ENCODE data around the gene HMGXB3.

HMGXB3 gene

GRCh38 chr5:150065346-150065745 lies 64.8 kb downstream of the HMGXB3 start:
- H2AFZ ChIP-seq (ENCODE audit: low read depth, low read length) = no peak overlapping the region
- no peaks in the 10 kb centered on the region for H3K4me1 ChIP-seq (ENCODE audit: low read length)
- no peak overlapping the region for H3K9ac ChIP-seq (ENCODE audit: low read length)

DNA sequence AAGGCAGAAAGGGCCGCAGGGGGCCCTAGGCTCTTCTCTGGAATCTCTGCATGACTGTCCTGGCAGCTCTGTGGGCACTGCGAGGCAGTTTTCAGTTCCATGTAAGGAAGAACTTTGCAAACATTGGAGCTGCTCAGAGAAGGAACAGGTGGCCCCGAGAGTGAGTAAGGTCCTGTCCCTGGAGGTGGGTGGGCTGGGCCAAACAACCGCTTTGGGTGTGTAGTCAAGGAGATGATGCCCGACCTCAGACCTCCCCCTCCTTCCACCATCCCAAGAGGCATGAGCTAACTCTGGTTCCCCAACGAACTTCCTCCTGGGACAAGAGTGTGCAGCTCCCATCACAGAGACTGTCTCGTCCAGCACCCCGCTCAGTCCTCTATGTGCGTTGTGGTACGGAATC lies 65.3 kb downstream of the HMGXB3 start:
- H3K27ac ChIP-seq (ENCODE audit: low read length) = no peak overlapping the region
- H3K9me3 ChIP-seq (ENCODE audit: insufficient read depth, low read length) = no peaks in the 10 kb centered on the region
- H2AFZ ChIP-seq (ENCODE audit: low read depth, low read length) = no peak overlapping the region
- H3K9ac ChIP-seq (ENCODE audit: low read length) = no peak overlapping the region
- H4K20me1 ChIP-seq (ENCODE audit: insufficient read depth, low read length) = no peaks in the 10 kb centered on the region
- no peaks in the 10 kb centered on the region for H3K79me2 ChIP-seq (ENCODE audit: low read length)
- H3K4me3 ChIP-seq (ENCODE audit: low read length) = no peak overlapping the region
- TF ChIP-seq CTCF (IDR thresholded peaks at IDR 0.05; ENCODE audit: low read depth, low read length) = no peak
- TF ChIP-seq EZH2phosphoT487 (IDR thresholded peaks at IDR 0.05; ENCODE audit: low read depth) = no peak
- H3K4me2 ChIP-seq (ENCODE audit: low read length) = no peak overlapping the region
- no peaks in the 10 kb centered on the region for H3K4me1 ChIP-seq (ENCODE audit: low read length)
- H3K27me3 ChIP-seq (ENCODE audit: low read depth, low read length) = no peaks in the 10 kb centered on the region
- H3K36me3 ChIP-seq (replicated peaks; ENCODE audit: low read depth, low read length) = no peaks in the 10 kb centered on the region

More at GRCh38 chr5:150065346-150065745, 64.8 kb downstream of the HMGXB3 start:
- no peaks in the 10 kb centered on the region for H3K9me3 ChIP-seq (ENCODE audit: insufficient read depth, low read length)
- no peaks in the 10 kb centered on the region for H4K20me1 ChIP-seq (ENCODE audit: insufficient read depth, low read length)
- H3K27me3 ChIP-seq (ENCODE audit: low read depth, low read length) = no peaks in the 10 kb centered on the region
- H3K27ac ChIP-seq (ENCODE audit: low read length) = no peak overlapping the region
- no peaks in the 10 kb centered on the region for H3K36me3 ChIP-seq (replicated peaks; ENCODE audit: low read depth, low read length)
- TF ChIP-seq CTCF (IDR thresholded peaks at IDR 0.05; ENCODE audit: low read depth, low read length) (no peak), EZH2phosphoT487 (IDR thresholded peaks at IDR 0.05; ENCODE audit: low read depth) (no peak)
- no peaks in the 10 kb centered on the region for H3K79me2 ChIP-seq (ENCODE audit: low read length)
- H3K4me2 ChIP-seq (ENCODE audit: low read length) = no peak overlapping the region
- no peak overlapping the region for H3K4me3 ChIP-seq (ENCODE audit: low read length)

GRCh38 chr5:150066436-150066835 lies 65.9 kb downstream of the HMGXB3 start:
- no peaks in the 10 kb centered on the region for H3K79me2 ChIP-seq (ENCODE audit: low read length)

GRCh38 chr5:150066901-150067396 lies 66.4 kb downstream of the HMGXB3 start:
- no peaks in the 10 kb centered on the region for H3K36me3 ChIP-seq (replicated peaks; ENCODE audit: low read depth, low read length)
- H3K9ac ChIP-seq (ENCODE audit: low read length) = no peak overlapping the region
- H2AFZ ChIP-seq (ENCODE audit: low read depth, low read length) = no peak overlapping the region
- no peaks in the 10 kb centered on the region for H4K20me1 ChIP-seq (ENCODE audit: insufficient read depth, low read length)
- no peaks in the 10 kb centered on the region for H3K9me3 ChIP-seq (ENCODE audit: insufficient read depth, low read length)
- H3K4me2 ChIP-seq (ENCODE audit: low read length) = no peak overlapping the region
- TF ChIP-seq CTCF (IDR thresholded peaks at IDR 0.05; ENCODE audit: low read depth, low read length) = no peak
- TF ChIP-seq EZH2phosphoT487 (IDR thresholded peaks at IDR 0.05; ENCODE audit: low read depth) = no peak
- H3K27me3 ChIP-seq (ENCODE audit: low read depth, low read length) = no peaks in the 10 kb centered on the region
- H3K79me2 ChIP-seq (ENCODE audit: low read length) = no peaks in the 10 kb centered on the region
- H3K4me1 ChIP-seq (ENCODE audit: low read length) = no peaks in the 10 kb centered on the region
- H3K27ac ChIP-seq (ENCODE audit: low read length) = no peak overlapping the region
- no peak overlapping the region for H3K4me3 ChIP-seq (ENCODE audit: low read length)

More at GRCh38 chr5:150066436-150066835, 65.9 kb downstream of the HMGXB3 start:
- Histone ChIP-seq H3K9me3 (ENCODE audit: insufficient read depth, low read length) (no peaks in the 10 kb centered on the region), H3K9ac (ENCODE audit: low read length) (no peak overlapping the region), H3K4me3 (ENCODE audit: low read length) (no peak overlapping the region), H3K27me3 (ENCODE audit: low read depth, low read length) (no peaks in the 10 kb centered on the region), H3K36me3 (replicated peaks; ENCODE audit: low read depth, low read length) (no peaks in the 10 kb centered on the region), H3K4me1 (ENCODE audit: low read length) (no peaks in the 10 kb centered on the region), H3K27ac (ENCODE audit: low read length) (no peak overlapping the region), H2AFZ (ENCODE audit: low read depth, low read length) (no peak overlapping the region), H3K4me2 (ENCODE audit: low read length) (no peak overlapping the region), H4K20me1 (ENCODE audit: insufficient read depth, low read length) (no peaks in the 10 kb centered on the region)
- no peak for TF ChIP-seq EZH2phosphoT487 (IDR thresholded peaks at IDR 0.05; ENCODE audit: low read depth)
